ENCODE data around the gene SLC16A4. TPM values are rescaled to one million over a fixed set of nuclear protein-coding genes. Genes with fewer than 3 reads are reported as not detected.

Gene SLC16A4
- total and polyA plus RNA-seq, 2 experiments from 2014 or later: 15.6 to 28.1 TPM

- Histone ChIP-seq H3K9ac (no peak overlapping the region), H3F3A (ENCODE audit: insufficient read depth) (no peaks in the 10 kb centered on the region), H4K20me1 (ENCODE audit: insufficient read depth) (no peaks in the 10 kb centered on the region), H3K79me2 (ENCODE audit: insufficient read depth) (no peaks in the 10 kb centered on the region), H3K4me3 (no peak overlapping the region), H3K36me3 (ENCODE audit: low read depth) (no peaks in the 10 kb centered on the region), H2AFZ (no peak overlapping the region), H3K27me3 (replicated peaks; ENCODE audit: insufficient read depth) (no peaks in the 10 kb centered on the region), H3K4me1 (ENCODE audit: insufficient read depth) (no peaks in the 10 kb centered on the region), H3K9me2 (ENCODE audit: insufficient read depth) (no peaks in the 10 kb centered on the region), H3K4me2 (ENCODE audit: unreplicated experiment) (no peak overlapping the region), H3K27ac (no peak overlapping the region), H3K9me3 (ENCODE audit: low read depth) (no peaks in the 10 kb centered on the region)
- 91 to 98% methylated on average over 3 of the region's 3 CpGs for WGBS, 2 experiments (ENCODE audit: low coverage in 1 of 2, low lambda C conversion rate in 2 of 2, missing lambda C conversion rate in 2 of 2)
- in situ Hi-C loops (cut with MboI): loop anchor here (5.0 kb wide), 1 partner anchor 134 kb away; no protein-coding TSS in a partner anchor
- TF ChIP-seq EZH2phosphoT487 (IDR thresholded peaks at IDR 0.05; ENCODE audit: insufficient read depth, low read depth) (no peak), EZH2 (IDR thresholded peaks at IDR 0.05; ENCODE audit: insufficient read depth, poor library complexity, severe bottlenecking) (no peak)
- DNase-seq: no peak
These were observed 62.1 kb downstream of the SLC16A4 start for GRCh38 chr1:110328700-110329099.

DNA sequence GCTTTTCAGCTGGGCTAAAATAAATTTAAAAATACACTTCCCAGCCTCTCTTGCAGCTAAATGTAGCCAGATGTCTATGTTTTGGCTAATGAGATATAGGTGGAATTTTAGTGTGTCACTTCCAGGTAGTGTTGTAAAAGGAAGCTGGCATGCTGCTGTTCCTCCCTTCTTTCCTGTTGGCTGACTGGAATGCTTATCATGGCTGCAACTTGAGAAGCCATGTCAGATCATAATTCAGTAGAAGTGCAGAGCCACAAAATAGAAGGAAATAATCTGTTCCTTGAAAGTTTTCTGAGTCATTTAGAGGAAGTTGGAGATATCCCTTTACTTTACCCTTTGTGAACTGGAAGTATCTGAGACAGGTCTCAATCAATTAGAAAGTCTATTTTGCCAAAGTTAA lies 62.6 kb downstream of the SLC16A4 start:
- no peaks in the 10 kb centered on the region for H4K20me1 ChIP-seq (ENCODE audit: insufficient read depth)
- H3K4me3 ChIP-seq: no peak overlapping the region
- no peaks in the 10 kb centered on the region for H3F3A ChIP-seq (ENCODE audit: insufficient read depth)
- no peak overlapping the region for H3K27ac ChIP-seq
- no peaks in the 10 kb centered on the region for H3K9me3 ChIP-seq (ENCODE audit: low read depth)
- DNase-seq: no peak
- no peaks in the 10 kb centered on the region for H3K27me3 ChIP-seq (replicated peaks; ENCODE audit: insufficient read depth)
- H3K79me2 ChIP-seq (ENCODE audit: insufficient read depth): no peaks in the 10 kb centered on the region
- H3K4me2 ChIP-seq (ENCODE audit: unreplicated experiment): no peak overlapping the region
- no peaks in the 10 kb centered on the region for H3K36me3 ChIP-seq (ENCODE audit: low read depth)
- in situ Hi-C loops (cut with MboI): loop anchor here (5.0 kb wide), 1 partner anchor 134 kb away; no protein-coding TSS in a partner anchor
- TF ChIP-seq EZH2phosphoT487 (IDR thresholded peaks at IDR 0.05; ENCODE audit: insufficient read depth, low read depth): no peak
- TF ChIP-seq EZH2 (IDR thresholded peaks at IDR 0.05; ENCODE audit: insufficient read depth, poor library complexity, severe bottlenecking): no peak
- no peak overlapping the region for H2AFZ ChIP-seq
- no peaks in the 10 kb centered on the region for H3K4me1 ChIP-seq (ENCODE audit: insufficient read depth)
- no peak overlapping the region for H3K9ac ChIP-seq
- no peaks in the 10 kb centered on the region for H3K9me2 ChIP-seq (ENCODE audit: insufficient read depth)

GRCh38 chr1:110326826-110327225 lies 64.0 kb downstream of the SLC16A4 start:
- in situ Hi-C loops (cut with MboI): loop anchor here (5.0 kb wide), 1 partner anchor 135 kb away; no protein-coding TSS in a partner anchor
- Histone ChIP-seq H3K4me3 (no peak overlapping the region), H3K4me2 (ENCODE audit: unreplicated experiment) (no peak overlapping the region), H3K79me2 (ENCODE audit: insufficient read depth) (no peaks in the 10 kb centered on the region), H3K4me1 (ENCODE audit: insufficient read depth) (no peaks in the 10 kb centered on the region), H3F3A (ENCODE audit: insufficient read depth) (no peaks in the 10 kb centered on the region), H3K27me3 (replicated peaks; ENCODE audit: insufficient read depth) (no peaks in the 10 kb centered on the region), H3K9me3 (ENCODE audit: low read depth) (no peaks in the 10 kb centered on the region), H3K27ac (no peak overlapping the region), H3K9ac (no peak overlapping the region), H4K20me1 (ENCODE audit: insufficient read depth) (no peaks in the 10 kb centered on the region), H3K36me3 (ENCODE audit: low read depth) (no peaks in the 10 kb centered on the region), H2AFZ (no peak overlapping the region), H3K9me2 (ENCODE audit: insufficient read depth) (no peaks in the 10 kb centered on the region)
- DNase-seq: no peak
- no peak for TF ChIP-seq EZH2phosphoT487 (IDR thresholded peaks at IDR 0.05; ENCODE audit: insufficient read depth, low read depth)
- no peak for TF ChIP-seq EZH2 (IDR thresholded peaks at IDR 0.05; ENCODE audit: insufficient read depth, poor library complexity, severe bottlenecking)
- 0 to 6% methylated on average over 1 of the region's 1 CpG for WGBS, 2 experiments (ENCODE audit: low coverage in 1 of 2, low lambda C conversion rate in 2 of 2, missing lambda C conversion rate in 2 of 2)

GRCh38 chr1:110324667-110325066 lies 66.2 kb downstream of the SLC16A4 start:
- H3K9me3 ChIP-seq (ENCODE audit: low read depth): no peaks in the 10 kb centered on the region
- H3K4me2 ChIP-seq (ENCODE audit: unreplicated experiment): no peak overlapping the region
- no peaks in the 10 kb centered on the region for H3K79me2 ChIP-seq (ENCODE audit: insufficient read depth)
- H3K27me3 ChIP-seq (replicated peaks; ENCODE audit: insufficient read depth): no peaks in the 10 kb centered on the region
- no peaks in the 10 kb centered on the region for H4K20me1 ChIP-seq (ENCODE audit: insufficient read depth)
- in situ Hi-C loops (cut with MboI): loop anchor here (5.0 kb wide), 1 partner anchor 138 kb away; no protein-coding TSS in a partner anchor
- H3K9me2 ChIP-seq (ENCODE audit: insufficient read depth): no peaks in the 10 kb centered on the region
- no peak overlapping the region for H3K4me3 ChIP-seq
- no peak overlapping the region for H2AFZ ChIP-seq
- no peaks in the 10 kb centered on the region for H3K36me3 ChIP-seq (ENCODE audit: low read depth)
- WGBS, 2 experiments (ENCODE audit: low coverage in 1 of 2, low lambda C conversion rate in 2 of 2, missing lambda C conversion rate in 2 of 2): 85 to 88% methylated on average over 1 of the region's 1 CpG
- TF ChIP-seq EZH2phosphoT487 (IDR thresholded peaks at IDR 0.05; ENCODE audit: insufficient read depth, low read depth) (no peak), EZH2 (IDR thresholded peaks at IDR 0.05; ENCODE audit: insufficient read depth, poor library complexity, severe bottlenecking) (no peak)
- DNase-seq: no peak
- H3K4me1 ChIP-seq (ENCODE audit: insufficient read depth): no peaks in the 10 kb centered on the region
- H3K9ac ChIP-seq: no peak overlapping the region
- no peak overlapping the region for H3K27ac ChIP-seq
- H3F3A ChIP-seq (ENCODE audit: insufficient read depth): no peaks in the 10 kb centered on the region

DNA sequence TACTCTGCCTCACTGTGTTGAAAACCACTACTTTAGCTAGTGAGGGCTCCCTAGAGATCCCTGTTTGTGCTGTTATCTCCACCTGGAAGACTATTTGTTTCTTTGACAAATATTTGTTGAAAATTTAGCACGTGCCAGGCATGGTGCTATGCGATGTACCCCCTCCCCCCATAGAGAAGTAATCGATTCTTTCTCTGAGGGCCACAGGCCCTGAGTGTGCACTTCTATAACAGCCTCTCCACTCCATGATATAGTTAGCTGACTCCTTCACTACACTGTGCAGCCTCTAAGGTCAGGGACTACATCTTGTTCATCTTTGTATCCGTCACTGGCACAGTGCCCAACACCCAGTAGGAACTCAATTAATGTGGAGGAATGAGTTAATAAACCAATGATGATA lies 69.0 kb downstream of the SLC16A4 start:
- Histone ChIP-seq H3K4me3 (no peak overlapping the region), H3K9me3 (ENCODE audit: low read depth) (no peaks in the 10 kb centered on the region), H3K79me2 (ENCODE audit: insufficient read depth) (no peaks in the 10 kb centered on the region), H3K27ac (no peak overlapping the region), H3K9me2 (ENCODE audit: insufficient read depth) (no peaks in the 10 kb centered on the region), H3K4me2 (ENCODE audit: unreplicated experiment) (no peak overlapping the region), H3K36me3 (ENCODE audit: low read depth) (no peaks in the 10 kb centered on the region), H3K4me1 (ENCODE audit: insufficient read depth) (no peaks in the 10 kb centered on the region), H2AFZ (no peak overlapping the region), H4K20me1 (ENCODE audit: insufficient read depth) (no peaks in the 10 kb centered on the region), H3F3A (ENCODE audit: insufficient read depth) (no peaks in the 10 kb centered on the region), H3K27me3 (replicated peaks; ENCODE audit: insufficient read depth) (no peaks in the 10 kb centered on the region), H3K9ac (no peak overlapping the region)
- in situ Hi-C loops (cut with MboI): no loop called here
- TF ChIP-seq EZH2phosphoT487 (IDR thresholded peaks at IDR 0.05; ENCODE audit: insufficient read depth, low read depth) (no peak), EZH2 (IDR thresholded peaks at IDR 0.05; ENCODE audit: insufficient read depth, poor library complexity, severe bottlenecking) (no peak)
- WGBS, 2 experiments (ENCODE audit: low coverage in 1 of 2, low lambda C conversion rate in 2 of 2, missing lambda C conversion rate in 2 of 2): 65 to 67% methylated on average over 4 of the region's 4 CpGs
- DNase-seq: no peak
